WTC11 (cell line): ENCODE measurements around the gene LRRC38.

Source experiments
- JUN ChIP-seq: sonication (generic); formaldehyde crosslinking; IDR thresholded peaks from 2 replicates; pipeline ENCODE4 v1.8.0; 2023; ENCODE audit warnings: mild to moderate bottlenecking, missing genetic modification reagents
- ZNF138 ChIP-seq: sonication (generic); formaldehyde crosslinking; conservative IDR thresholded peaks from 2 replicates; pipeline ENCODE4 v1.8.1; 2022; ENCODE audit warnings: mild to moderate bottlenecking, moderate library complexity, missing genetic modification reagents

DNA sequence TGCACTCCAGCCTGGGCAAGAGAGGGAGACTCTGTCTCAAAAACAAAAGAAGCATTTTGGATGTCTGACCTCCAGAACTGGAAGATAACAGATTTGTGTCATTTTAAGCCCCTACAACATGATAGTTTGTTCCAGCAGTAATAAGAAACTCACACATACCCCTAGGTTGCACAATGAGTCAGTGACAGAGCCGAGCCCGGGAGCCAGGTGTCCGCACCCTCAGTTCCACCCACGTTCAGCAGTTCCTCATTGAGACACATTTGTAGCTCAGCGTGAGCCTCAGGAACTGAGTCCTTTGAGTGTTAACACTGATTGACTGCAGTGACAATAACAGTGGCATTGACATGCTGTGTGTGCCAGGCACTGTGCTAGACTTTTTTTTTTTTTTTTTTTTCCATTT lies 19.8 kb downstream of the LRRC38 start:
- TF ChIP-seq ZNF138 (CRISPR knock-in tag) (no peak), JUN (no peak)
